Thoracic aorta (tissue), 2 donors: ENCODE measurements around the gene ABLIM2. TPM values are rescaled to one million over a fixed set of nuclear protein-coding genes. Genes with fewer than 3 reads are reported as not detected.

Experiments
- ATAC-seq: fragments of 150-250 bp; one replicate; pipeline ENCODE4 v1.8.0; 2017; ENCODE audit warnings: low read depth; ENCODE audit not compliant: insufficient number of reproducible peaks, low FRiP score
- DNase-seq: peaks from one replicate; pipeline ENCODE4 v3.0.0-alpha.2; 2020; ENCODE audit warnings: low spot score
- H3K27ac ChIP-seq, 2 donors: fragments of 200-600 bp; sonication (generic); 1 replicate in 1 of 2; 2 replicates in 1 of 2; pipeline ENCODE4 v1.5.1; 2016; ENCODE audit warnings: mild to moderate bottlenecking in 2 of 2, moderate library complexity in 2 of 2
- H3K27me3 ChIP-seq: fragments of 200-600 bp; sonication (generic); replicated peaks from 2 replicates; pipeline ENCODE4 v1.6.0; 2016; ENCODE audit warnings: mild to moderate bottlenecking; ENCODE audit not compliant: insufficient read depth
- H3K36me3 ChIP-seq: fragments of 200-600 bp; sonication (generic); one replicate; pipeline ENCODE4 v1.5.1; 2016
- H3K4me1 ChIP-seq, 2 donors: fragments of 200-600 bp; sonication (generic); 1 replicate in 1 of 2; 2 replicates in 1 of 2; pipeline versions ENCODE4 v1.5.1 to v1.6.0; 2016; ENCODE audit warnings: low read depth in 2 of 2, mild to moderate bottlenecking in 1 of 2; ENCODE audit not compliant: control insufficient read depth in 1 of 2
- H3K4me3 ChIP-seq: fragments of 200-600 bp; sonication (generic); 2 replicates; pipeline ENCODE4 v1.5.1; 2016; ENCODE audit warnings: mild to moderate bottlenecking
- H3K9me3 ChIP-seq: fragments of 200-600 bp; sonication (generic); 2 replicates; pipeline ENCODE4 v1.5.1; 2016
- total RNA-seq, 2 donors: library from RNA; depleted of rRNA; stranded (reverse); fragments of >200 nt; gene quantifications; one replicate each; pipeline versions ENCODE4 v1.1.0 to v1.2.3, GENCODE V29; 2016
- TF ChIP-seq, protein P1 (sequence below): fragments of 200-600 bp; sonication (generic); IDR thresholded peaks from one replicate; pipeline ENCODE4 v1.5.1; 2019; ENCODE audit warnings: antibody characterized with exemption

Gene ABLIM2
- total RNA-seq, 2 donors from 2014 or later = 25.6 to 28.6 TPM

DNA sequence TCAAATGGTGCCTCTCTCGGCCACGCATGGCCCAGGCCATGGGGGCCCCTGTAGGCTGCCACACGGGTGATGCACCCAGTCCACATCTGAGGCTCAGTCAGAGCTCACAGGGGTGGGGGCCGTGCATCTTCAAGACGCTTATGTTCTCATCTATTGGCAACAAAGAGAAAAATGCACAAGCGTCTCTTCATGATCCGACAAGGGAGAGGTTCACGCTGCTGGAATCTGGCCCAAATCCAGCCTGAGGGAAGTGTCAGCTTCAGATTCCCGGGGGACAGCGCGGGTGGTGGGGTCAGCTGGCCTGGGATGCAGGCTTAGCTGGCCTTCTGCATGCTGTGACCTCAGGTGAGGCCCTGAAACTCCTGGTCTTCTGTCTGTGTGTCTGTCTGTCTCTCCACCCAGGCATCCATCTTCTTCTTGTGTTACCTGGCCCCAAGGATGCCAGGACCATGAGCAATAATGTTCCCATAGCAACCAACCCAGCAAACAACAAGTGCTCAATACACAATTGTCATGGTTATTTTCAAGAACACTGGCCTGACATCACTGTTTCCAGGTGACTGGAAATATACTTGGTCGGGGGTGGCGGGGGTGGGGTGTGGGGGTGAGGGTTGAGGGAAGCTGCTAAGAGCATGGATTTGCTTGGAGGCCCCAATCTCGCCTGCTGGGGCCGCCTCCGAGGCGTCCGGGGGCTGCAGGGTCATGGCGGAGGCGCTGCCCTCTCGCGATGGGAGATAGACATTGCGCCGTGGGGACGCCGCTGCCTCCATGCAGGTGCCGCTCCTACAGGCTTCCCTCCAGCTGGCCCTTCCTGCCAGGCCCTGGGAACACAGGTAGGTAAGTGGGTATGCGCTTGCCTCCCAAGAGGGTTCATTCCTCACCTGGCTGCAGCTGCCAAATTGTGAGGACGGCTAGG lies 48.3 kb downstream of the ABLIM2 start:
- Histone ChIP-seq H3K27me3 (no peaks in the 10 kb centered on the region), H3K4me1 (peaks cover 0 to 17% of the 10 kb centered on the region in 2 donors), H3K4me3 (no peak overlapping the region), H3K36me3 (no peaks in the 10 kb centered on the region), H3K9me3 (no peaks in the 10 kb centered on the region), H3K27ac (no peak overlapping the region)
- ATAC-seq (no peak), DNase-seq (no peak)
- TF ChIP-seq, protein P1, sequence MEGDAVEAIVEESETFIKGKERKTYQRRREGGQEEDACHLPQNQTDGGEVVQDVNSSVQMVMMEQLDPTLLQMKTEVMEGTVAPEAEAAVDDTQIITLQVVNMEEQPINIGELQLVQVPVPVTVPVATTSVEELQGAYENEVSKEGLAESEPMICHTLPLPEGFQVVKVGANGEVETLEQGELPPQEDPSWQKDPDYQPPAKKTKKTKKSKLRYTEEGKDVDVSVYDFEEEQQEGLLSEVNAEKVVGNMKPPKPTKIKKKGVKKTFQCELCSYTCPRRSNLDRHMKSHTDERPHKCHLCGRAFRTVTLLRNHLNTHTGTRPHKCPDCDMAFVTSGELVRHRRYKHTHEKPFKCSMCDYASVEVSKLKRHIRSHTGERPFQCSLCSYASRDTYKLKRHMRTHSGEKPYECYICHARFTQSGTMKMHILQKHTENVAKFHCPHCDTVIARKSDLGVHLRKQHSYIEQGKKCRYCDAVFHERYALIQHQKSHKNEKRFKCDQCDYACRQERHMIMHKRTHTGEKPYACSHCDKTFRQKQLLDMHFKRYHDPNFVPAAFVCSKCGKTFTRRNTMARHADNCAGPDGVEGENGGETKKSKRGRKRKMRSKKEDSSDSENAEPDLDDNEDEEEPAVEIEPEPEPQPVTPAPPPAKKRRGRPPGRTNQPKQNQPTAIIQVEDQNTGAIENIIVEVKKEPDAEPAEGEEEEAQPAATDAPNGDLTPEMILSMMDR = no peak

DNA sequence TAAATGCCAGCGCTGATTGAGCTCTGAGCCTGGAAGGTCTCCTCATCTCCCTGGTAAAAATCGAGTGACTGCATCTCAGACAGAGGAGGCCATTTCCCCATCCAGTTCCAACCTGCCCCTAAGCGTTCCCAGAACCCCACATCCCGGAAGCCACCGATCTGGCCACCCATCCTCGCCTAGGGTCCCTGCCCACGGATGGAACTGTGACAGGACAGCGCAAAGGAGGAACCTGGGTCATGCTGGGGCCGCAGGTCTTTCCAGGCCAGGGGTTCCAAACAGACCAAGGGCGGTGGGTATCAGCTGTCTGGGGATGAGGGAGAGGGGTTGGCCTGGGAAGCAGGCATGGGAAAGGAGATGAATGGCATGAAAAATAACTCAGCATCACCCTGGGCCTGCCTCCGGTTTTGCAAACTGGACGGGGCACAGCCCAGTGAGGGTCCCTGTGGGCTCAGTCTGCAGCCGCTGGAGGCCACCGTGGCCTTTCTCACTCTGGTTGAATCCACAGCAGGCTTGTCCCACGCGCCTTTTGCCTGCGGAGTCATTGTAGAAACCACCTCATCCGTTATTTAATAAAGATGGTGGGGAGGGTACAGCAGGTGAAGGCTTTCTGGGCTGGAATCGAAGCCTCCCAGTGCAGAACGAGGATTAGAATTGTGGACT lies 49.1 kb downstream of the ABLIM2 start:
- DNase-seq = no peak
- Histone ChIP-seq H3K36me3 (no peaks in the 10 kb centered on the region), H3K4me1 (peaks cover 0 to 17% of the 10 kb centered on the region in 2 donors), H3K9me3 (no peaks in the 10 kb centered on the region), H3K27ac (no peak overlapping the region), H3K27me3 (no peaks in the 10 kb centered on the region), H3K4me3 (no peak overlapping the region)
- ATAC-seq = no peak
- TF ChIP-seq, protein P1 = no peak

DNA sequence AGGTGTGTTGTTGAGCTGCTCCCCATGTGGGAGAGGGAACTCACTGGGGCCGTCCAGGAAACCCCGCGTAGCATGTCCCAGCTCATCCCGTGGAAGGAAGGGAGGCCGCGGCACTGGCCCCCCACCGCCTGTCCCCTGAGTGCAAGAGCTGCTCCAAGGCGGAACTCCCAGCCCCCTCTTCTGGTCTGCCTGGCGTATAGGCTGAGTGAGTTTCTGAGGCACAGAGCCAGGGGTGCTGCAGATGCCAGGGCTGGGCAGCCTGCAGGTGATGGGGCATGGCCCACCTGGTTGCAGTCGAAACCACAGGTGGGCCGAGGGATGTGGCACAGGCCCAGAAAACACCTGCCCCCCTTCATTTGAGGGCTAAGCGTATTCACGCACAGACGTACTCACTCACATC lies 49.6 kb downstream of the ABLIM2 start:
- Histone ChIP-seq H3K27ac (no peak overlapping the region), H3K36me3 (no peaks in the 10 kb centered on the region), H3K9me3 (no peaks in the 10 kb centered on the region), H3K4me1 (peaks cover 0 to 12% of the 10 kb centered on the region in 2 donors), H3K27me3 (no peaks in the 10 kb centered on the region), H3K4me3 (no peak overlapping the region)
- DNase-seq = no peak
- TF ChIP-seq, protein P1 = no peak
- no peak for ATAC-seq

DNA sequence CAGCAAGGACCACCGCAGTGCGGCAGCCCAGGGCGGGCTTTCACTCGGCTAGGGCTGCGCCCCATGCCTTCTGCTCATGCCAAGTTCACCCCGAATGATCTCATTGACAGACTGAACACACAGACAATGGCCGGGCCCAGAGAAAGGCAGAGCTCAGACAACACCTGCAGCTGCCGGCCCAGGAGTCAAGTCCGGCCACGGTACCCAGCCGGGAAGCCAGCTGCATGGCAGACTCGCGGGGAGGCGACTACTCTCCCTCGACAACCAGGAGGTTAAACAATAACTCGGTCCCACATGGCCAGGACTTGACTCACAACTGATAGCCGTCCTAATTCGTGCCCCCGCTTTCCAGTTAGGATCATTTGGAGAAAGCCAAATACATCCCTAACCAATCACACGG lies 50.4 kb downstream of the ABLIM2 start:
- H3K9me3 ChIP-seq = no peaks in the 10 kb centered on the region
- TF ChIP-seq, protein P1 = no peak
- no peak for DNase-seq
- no peak for ATAC-seq
- H3K4me1 ChIP-seq = peaks cover 0 to 5% of the 10 kb centered on the region in 2 donors
- H3K27ac ChIP-seq = no peak overlapping the region
- H3K4me3 ChIP-seq = no peak overlapping the region
- no peaks in the 10 kb centered on the region for H3K36me3 ChIP-seq
- no peaks in the 10 kb centered on the region for H3K27me3 ChIP-seq

DNA sequence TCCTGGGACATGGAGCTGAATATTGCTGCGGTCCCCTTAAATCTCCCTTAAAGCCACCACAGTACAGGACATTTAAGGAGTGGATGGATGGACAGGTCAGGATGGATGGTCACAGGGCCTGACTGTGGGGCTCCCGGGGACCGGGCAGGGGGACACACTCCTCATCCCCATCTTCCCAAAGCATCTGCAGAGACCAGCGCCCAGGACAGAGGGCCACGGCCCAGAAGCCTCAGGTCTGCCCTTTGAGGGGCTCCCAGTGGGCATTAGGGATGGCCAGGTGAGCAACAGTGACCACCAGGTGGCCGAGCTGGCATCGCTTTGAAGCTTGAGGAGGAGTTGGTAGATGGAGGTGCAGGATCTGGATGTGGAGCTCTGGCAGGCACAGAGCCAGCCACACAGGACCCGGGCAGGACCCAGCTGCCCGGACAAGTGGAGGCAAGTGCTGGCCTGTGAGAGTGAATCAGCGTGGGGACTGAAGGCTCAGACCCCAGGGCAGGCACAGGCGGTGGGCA lies 51.4 kb downstream of the ABLIM2 start:
- H3K4me3 ChIP-seq = no peak overlapping the region
- no peaks in the 10 kb centered on the region for H3K36me3 ChIP-seq
- no peak overlapping the region for H3K27ac ChIP-seq
- H3K27me3 ChIP-seq = no peaks in the 10 kb centered on the region
- no peak for ATAC-seq
- TF ChIP-seq, protein P1 = no peak
- no peak for DNase-seq
- H3K4me1 ChIP-seq = no peaks in the 10 kb centered on the region
- no peaks in the 10 kb centered on the region for H3K9me3 ChIP-seq
